ENCODE measurements around the gene ARIH1. TPM values are rescaled to one million over a fixed set of nuclear protein-coding genes. Genes with fewer than 3 reads are reported as not detected.
"Not testable (repeated sequence)": the region's sequence is repeated elsewhere in the genome, so short reads cannot be mapped to it uniquely, and the experiment has no call there.

ARIH1 gene
- total RNA-seq, 2 donors from 2014 or later = 28.6 to 88.4 TPM

GRCh38 chr15:72592097-72592496, 118.0 kb downstream of the ARIH1 start:
- no peaks in the 10 kb centered on the region for H3K27me3 ChIP-seq (replicated peaks; ENCODE audit: insufficient read depth)
- H3K36me3 ChIP-seq = no peaks in the 10 kb centered on the region
- DNase-seq (ENCODE audit: low spot score) (no peak), ATAC-seq (ENCODE audit: insufficient number of reproducible peaks, low FRiP score, low read depth) (no peak)
- no peak overlapping the region for H3K4me3 ChIP-seq
- no peaks in the 10 kb centered on the region for H3K9me3 ChIP-seq
- TF ChIP-seq CTCF (IDR thresholded peaks at IDR 0.05) = no peak
- H3K4me1 ChIP-seq (ENCODE audit: control insufficient read depth in 1 of 2, low read depth in 2 of 2) = peaks cover 4 to 17% of the 10 kb centered on the region in 2 donors
- H3K27ac ChIP-seq = peak overlapping the region; percentile 47 to 60

GRCh38 chr15:72592676-72593075, 118.5 kb downstream of the ARIH1 start:
- H3K27me3 ChIP-seq (replicated peaks; ENCODE audit: insufficient read depth) = no peaks in the 10 kb centered on the region
- no peaks in the 10 kb centered on the region for H3K9me3 ChIP-seq
- H3K4me1 ChIP-seq (ENCODE audit: control insufficient read depth in 1 of 2, low read depth in 2 of 2) = peaks cover 4 to 17% of the 10 kb centered on the region in 2 donors
- DNase-seq (ENCODE audit: low spot score) = no peak
- no peaks in the 10 kb centered on the region for H3K36me3 ChIP-seq
- no peak overlapping the region for H3K4me3 ChIP-seq
- ATAC-seq (ENCODE audit: insufficient number of reproducible peaks, low FRiP score, low read depth) = no peak
- TF ChIP-seq CTCF (IDR thresholded peaks at IDR 0.05) = no peak
- no peak overlapping the region for H3K27ac ChIP-seq

GRCh38 chr15:72593838-72594237, 119.7 kb downstream of the ARIH1 start:
- DNase-seq (ENCODE audit: low spot score) (no peak), ATAC-seq (ENCODE audit: insufficient number of reproducible peaks, low FRiP score, low read depth) (no peak)
- Histone ChIP-seq H3K27ac (no peak overlapping the region), H3K4me3 (no peak overlapping the region), H3K36me3 (no peaks in the 10 kb centered on the region), H3K9me3 (no peaks in the 10 kb centered on the region), H3K27me3 (replicated peaks; ENCODE audit: insufficient read depth) (no peaks in the 10 kb centered on the region), H3K4me1 (ENCODE audit: control insufficient read depth in 1 of 2, low read depth in 2 of 2) (peaks cover 4 to 17% of the 10 kb centered on the region in 2 donors)
- TF ChIP-seq CTCF (IDR thresholded peaks at IDR 0.05) = no peak

GRCh38 chr15:72599855-72600464, 125.8 kb downstream of the ARIH1 start:
- H3K36me3 ChIP-seq = no peaks in the 10 kb centered on the region
- no peak overlapping the region for H3K4me3 ChIP-seq
- TF ChIP-seq CTCF (IDR thresholded peaks at IDR 0.05) = peak; percentile 57
- no peak for ATAC-seq (ENCODE audit: insufficient number of reproducible peaks, low FRiP score, low read depth)
- H3K27ac ChIP-seq = no peak overlapping the region
- no peaks in the 10 kb centered on the region for H3K4me1 ChIP-seq (ENCODE audit: control insufficient read depth in 1 of 2, low read depth in 2 of 2)
- no peak for DNase-seq (ENCODE audit: low spot score)
- no peaks in the 10 kb centered on the region for H3K27me3 ChIP-seq (replicated peaks; ENCODE audit: insufficient read depth)
- no peaks in the 10 kb centered on the region for H3K9me3 ChIP-seq

GRCh38 chr15:72604794-72605193, 130.7 kb downstream of the ARIH1 start:
- no peaks in the 10 kb centered on the region for H3K36me3 ChIP-seq
- no peaks in the 10 kb centered on the region for H3K4me1 ChIP-seq (ENCODE audit: control insufficient read depth in 1 of 2, low read depth in 2 of 2)
- ATAC-seq (ENCODE audit: insufficient number of reproducible peaks, low FRiP score, low read depth) = no peak
- no peak for TF ChIP-seq CTCF (IDR thresholded peaks at IDR 0.05)
- H3K4me3 ChIP-seq = no peak overlapping the region
- DNase-seq (ENCODE audit: low spot score) = no peak
- H3K27ac ChIP-seq = no peak overlapping the region
- no peaks in the 10 kb centered on the region for H3K9me3 ChIP-seq
- no peaks in the 10 kb centered on the region for H3K27me3 ChIP-seq (replicated peaks; ENCODE audit: insufficient read depth)

GRCh38 chr15:72608084-72608483, 134.0 kb downstream of the ARIH1 start:
- H3K36me3 ChIP-seq; ATAC-seq (ENCODE audit: insufficient number of reproducible peaks, low FRiP score, low read depth); H3K27ac ChIP-seq; H3K27me3 ChIP-seq (replicated peaks; ENCODE audit: insufficient read depth); H3K4me3 ChIP-seq; H3K4me1 ChIP-seq (ENCODE audit: control insufficient read depth in 1 of 2, low read depth in 2 of 2); DNase-seq (ENCODE audit: low spot score); H3K9me3 ChIP-seq: not testable (repeated sequence)
